Cardiac muscle cell (in vitro differentiated cells and primary cell): ENCODE data around the gene LEPROT. TPM values are rescaled to one million over a fixed set of nuclear protein-coding genes. Genes with fewer than 3 reads are reported as not detected.

ENCODE experiments used
- DNase-seq, 2 donors: peaks; one replicate each; pipeline versions ENCODE4 v3.0.0 to v3.0.0-alpha.2; 2010 to 2017; ENCODE audit warnings: low read depth in 1 of 2, low spot score in 1 of 2
- H3K27ac ChIP-seq: fragments of 200-600 bp; sonication (generic); 2 replicates; pipeline ENCODE4 v1.5.1; 2016
- H3K27me3 ChIP-seq: fragments of 200-600 bp; sonication (generic); 2 replicates; pipeline ENCODE4 v1.6.0; 2016; ENCODE audit warnings: control low read depth
- H3K36me3 ChIP-seq: fragments of 200-600 bp; sonication (generic); 2 replicates; pipeline ENCODE4 v1.5.1; 2016; ENCODE audit warnings: control low read depth
- H3K4me1 ChIP-seq: fragments of 200-600 bp; sonication (generic); 2 replicates; pipeline ENCODE4 v1.8.1; 2017; ENCODE audit warnings: low read depth, mild to moderate bottlenecking, mixed run types
- H3K4me3 ChIP-seq: fragments of 200-600 bp; sonication (generic); 2 replicates; pipeline ENCODE4 v1.5.1; 2016; ENCODE audit warnings: mild to moderate bottlenecking
- H3K9me3 ChIP-seq: fragments of 200-600 bp; sonication (generic); 2 replicates; pipeline ENCODE4 v1.5.1; 2017; ENCODE audit warnings: low read depth, mild to moderate bottlenecking, control low read depth
- polyA plus RNA-seq: library from polyadenylated mRNA; unstranded; fragments of >200 nt; fragmentation: Nextera tagmentation; extraction: Ambion mirVana; gene quantifications from 2 replicates; pipeline ENCODE4 v1.2.1, GENCODE V29; 2016
- total RNA-seq: library from RNA; depleted of rRNA; stranded (reverse); fragments of >200 nt; gene quantifications from 2 replicates; pipeline ENCODE4 v1.2.3, GENCODE V29; 2016
- TF ChIP-seq, protein P1 (sequence below): IDR thresholded peaks from 2 replicates; pipeline ENCODE4 v1.5.1; 2012; ENCODE audit warnings: low read depth, mild to moderate bottlenecking, low read length

The LEPROT gene
- total and polyA plus RNA-seq, 2 experiments from 2014 or later: 43.3 to 57.7 TPM

DNA sequence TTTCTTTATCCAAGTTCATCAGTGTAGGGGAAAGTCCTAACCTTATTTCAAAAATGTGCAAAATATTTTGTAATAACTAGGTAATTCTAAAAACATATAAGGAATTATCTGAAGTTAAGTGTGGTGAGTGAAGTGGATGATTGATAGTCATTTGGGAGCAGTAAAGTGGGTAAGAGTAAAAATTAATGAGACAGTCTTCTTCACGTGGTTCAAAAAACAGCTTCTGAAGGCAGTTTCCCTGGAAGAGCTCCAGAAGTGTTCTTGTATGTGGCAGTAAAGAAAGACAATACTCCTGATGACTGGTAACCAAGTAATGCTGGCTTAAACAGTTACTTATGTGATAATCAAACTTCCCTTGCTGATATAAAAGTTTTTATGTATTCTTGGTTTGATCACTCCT, 50.3 kb downstream of the LEPROT start:
- TF ChIP-seq, protein P1, sequence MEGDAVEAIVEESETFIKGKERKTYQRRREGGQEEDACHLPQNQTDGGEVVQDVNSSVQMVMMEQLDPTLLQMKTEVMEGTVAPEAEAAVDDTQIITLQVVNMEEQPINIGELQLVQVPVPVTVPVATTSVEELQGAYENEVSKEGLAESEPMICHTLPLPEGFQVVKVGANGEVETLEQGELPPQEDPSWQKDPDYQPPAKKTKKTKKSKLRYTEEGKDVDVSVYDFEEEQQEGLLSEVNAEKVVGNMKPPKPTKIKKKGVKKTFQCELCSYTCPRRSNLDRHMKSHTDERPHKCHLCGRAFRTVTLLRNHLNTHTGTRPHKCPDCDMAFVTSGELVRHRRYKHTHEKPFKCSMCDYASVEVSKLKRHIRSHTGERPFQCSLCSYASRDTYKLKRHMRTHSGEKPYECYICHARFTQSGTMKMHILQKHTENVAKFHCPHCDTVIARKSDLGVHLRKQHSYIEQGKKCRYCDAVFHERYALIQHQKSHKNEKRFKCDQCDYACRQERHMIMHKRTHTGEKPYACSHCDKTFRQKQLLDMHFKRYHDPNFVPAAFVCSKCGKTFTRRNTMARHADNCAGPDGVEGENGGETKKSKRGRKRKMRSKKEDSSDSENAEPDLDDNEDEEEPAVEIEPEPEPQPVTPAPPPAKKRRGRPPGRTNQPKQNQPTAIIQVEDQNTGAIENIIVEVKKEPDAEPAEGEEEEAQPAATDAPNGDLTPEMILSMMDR: no peak
- H3K4me3 ChIP-seq: no peak overlapping the region
- H3K4me1 ChIP-seq: peaks cover 25% of the 10 kb centered on the region
- H3K9me3 ChIP-seq: no peaks in the 10 kb centered on the region
- no peak overlapping the region for H3K27ac ChIP-seq
- no peaks in the 10 kb centered on the region for H3K27me3 ChIP-seq
- DNase-seq: peak in 1 of 2 donors; percentile 38
- H3K36me3 ChIP-seq: no peaks in the 10 kb centered on the region

GRCh38 chr1:65471213-65471833, 50.9 kb downstream of the LEPROT start:
- TF ChIP-seq, protein P1: no peak
- Histone ChIP-seq H3K27me3 (no peaks in the 10 kb centered on the region), H3K9me3 (no peaks in the 10 kb centered on the region), H3K27ac (no peak overlapping the region), H3K36me3 (no peaks in the 10 kb centered on the region), H3K4me3 (no peak overlapping the region), H3K4me1 (peaks cover 25% of the 10 kb centered on the region)
- DNase-seq: peak in 1 of 2 donors; percentile 16

GRCh38 chr1:65471861-65472332, 51.4 kb downstream of the LEPROT start:
- Histone ChIP-seq H3K36me3 (no peaks in the 10 kb centered on the region), H3K27ac (no peak overlapping the region), H3K4me1 (peaks cover 24% of the 10 kb centered on the region)

DNA sequence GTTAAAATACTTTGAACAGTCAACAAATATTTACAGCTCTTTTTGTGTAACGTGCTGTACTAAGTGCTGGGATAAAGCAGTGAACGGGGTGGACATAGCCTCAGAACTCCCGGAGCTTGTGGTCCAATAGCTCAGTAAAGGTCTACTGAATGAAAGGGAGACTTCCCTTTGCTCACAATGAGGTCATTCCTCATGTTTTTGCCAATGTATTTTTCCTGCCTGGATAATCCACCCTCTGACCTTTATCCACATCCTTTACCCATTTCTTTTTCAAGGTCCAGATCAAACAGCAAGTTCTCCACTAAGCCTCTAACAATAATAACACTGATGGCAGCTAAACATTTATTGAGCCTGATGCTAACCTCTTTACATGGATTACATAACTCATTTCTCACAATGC, 55.9 kb downstream of the LEPROT start:
- H3K4me3 ChIP-seq: no peak overlapping the region
- TF ChIP-seq, protein P1: no peak

More at GRCh38 chr1:65471861-65472332, 51.4 kb downstream of the LEPROT start:
- peak in 1 of 2 donors; percentile 21 for DNase-seq
- Histone ChIP-seq H3K4me3 (no peak overlapping the region), H3K9me3 (no peaks in the 10 kb centered on the region), H3K27me3 (no peaks in the 10 kb centered on the region)
- TF ChIP-seq, protein P1: no peak

GRCh38 chr1:65477414-65478378, 57.2 kb downstream of the LEPROT start:
- peak in 1 of 2 donors; percentile 27 for DNase-seq
- TF ChIP-seq, protein P1: no peak
- no peak overlapping the region for H3K27ac ChIP-seq
- no peak overlapping the region for H3K4me3 ChIP-seq
- H3K27me3 ChIP-seq: no peaks in the 10 kb centered on the region
- no peaks in the 10 kb centered on the region for H3K4me1 ChIP-seq
- no peaks in the 10 kb centered on the region for H3K9me3 ChIP-seq
- no peaks in the 10 kb centered on the region for H3K36me3 ChIP-seq

More for the DNA sequence above, 55.9 kb downstream of the LEPROT start:
- H3K27me3 ChIP-seq: no peaks in the 10 kb centered on the region
- no peak for DNase-seq
- H3K36me3 ChIP-seq: no peaks in the 10 kb centered on the region
- H3K9me3 ChIP-seq: no peaks in the 10 kb centered on the region
- no peak overlapping the region for H3K27ac ChIP-seq
- no peaks in the 10 kb centered on the region for H3K4me1 ChIP-seq
